ENCODE results near the gene CRTC1. TPM values are rescaled to one million over a fixed set of nuclear protein-coding genes. Genes with fewer than 3 reads are reported as not detected.

CRTC1 gene
- total RNA-seq, 1 experiment from 2014 or later: 18.1 TPM

- H3K27ac ChIP-seq (ENCODE audit: low read depth, low read length, poor library complexity, severe bottlenecking): no peak overlapping the region
- CTCF ChIA-PET: no interaction called here
- H3K27me3 ChIP-seq (replicated peaks; ENCODE audit: insufficient read depth, low read depth, low read length, poor library complexity): no peaks in the 10 kb centered on the region
- intact Hi-C loops (cut with micrococcal nuclease; ENCODE audit: unreplicated experiment): no loop called here
- no TSS peak for BruUV-seq (replicated peaks)
- no peaks in the 10 kb centered on the region for H3K9me3 ChIP-seq (ENCODE audit: low read depth, low read length, poor library complexity, severe bottlenecking)
- no peak for DNase-seq (ENCODE audit: low spot score)
- no peaks in the 10 kb centered on the region for H3K36me3 ChIP-seq (ENCODE audit: insufficient read depth, low read length, poor library complexity, severe bottlenecking)
- POLR2A ChIA-PET (ENCODE audit: low non-redundant PET): no interaction called here
- no peak for TF ChIP-seq EZH2 (IDR thresholded peaks at IDR 0.05; ENCODE audit: borderline replicate concordance, low read depth, low read length, poor library complexity, severe bottlenecking)
- no peak for TF ChIP-seq CTCF (conservative IDR thresholded peaks at IDR 0.05; ENCODE audit: low read depth, low read length)
- H3K4me1 ChIP-seq (ENCODE audit: insufficient read depth, low read length, poor library complexity, severe bottlenecking): no peaks in the 10 kb centered on the region
- H3K4me3 ChIP-seq (ENCODE audit: low read depth, low read length, poor library complexity, severe bottlenecking): no peak overlapping the region
Observed at GRCh38 chr19:18765224-18765623, 81.7 kb downstream of the CRTC1 start.

- POLR2A ChIA-PET (ENCODE audit: low non-redundant PET): no interaction called here
- CTCF ChIA-PET: no interaction called here
- no peak overlapping the region for H3K4me3 ChIP-seq (ENCODE audit: low read depth, low read length, poor library complexity, severe bottlenecking)
- intact Hi-C loops (cut with micrococcal nuclease; ENCODE audit: unreplicated experiment): no loop called here
- H3K27me3 ChIP-seq (replicated peaks; ENCODE audit: insufficient read depth, low read depth, low read length, poor library complexity): no peaks in the 10 kb centered on the region
- no peak for DNase-seq (ENCODE audit: low spot score)
- H3K27ac ChIP-seq (ENCODE audit: low read depth, low read length, poor library complexity, severe bottlenecking): no peak overlapping the region
- BruUV-seq (replicated peaks): no TSS peak
- TF ChIP-seq CTCF (conservative IDR thresholded peaks at IDR 0.05; ENCODE audit: low read depth, low read length) (no peak; the same call in 1 of the 2 replicates), EZH2 (IDR thresholded peaks at IDR 0.05; ENCODE audit: borderline replicate concordance, low read depth, low read length, poor library complexity, severe bottlenecking) (no peak)
- H3K36me3 ChIP-seq (ENCODE audit: insufficient read depth, low read length, poor library complexity, severe bottlenecking): no peaks in the 10 kb centered on the region
- H3K9me3 ChIP-seq (ENCODE audit: low read depth, low read length, poor library complexity, severe bottlenecking): no peaks in the 10 kb centered on the region
- no peaks in the 10 kb centered on the region for H3K4me1 ChIP-seq (ENCODE audit: insufficient read depth, low read length, poor library complexity, severe bottlenecking)
Observed at GRCh38 chr19:18768046-18768771, 84.7 kb downstream of the CRTC1 start.

- ChIA-PET CTCF (interaction anchor here (0.6 kb wide), 1 partner anchor 98 kb away, joined by 18 read pairs; no protein-coding TSS in a partner anchor), POLR2A (ENCODE audit: low non-redundant PET) (no interaction called here)
- no peak overlapping the region for H3K4me3 ChIP-seq (ENCODE audit: low read depth, low read length, poor library complexity, severe bottlenecking)
- H3K36me3 ChIP-seq (ENCODE audit: insufficient read depth, low read length, poor library complexity, severe bottlenecking): no peaks in the 10 kb centered on the region
- DNase-seq (ENCODE audit: low spot score): no peak
- intact Hi-C loops (cut with micrococcal nuclease; ENCODE audit: unreplicated experiment): no loop called here
- no TSS peak for BruUV-seq (replicated peaks)
- H3K9me3 ChIP-seq (ENCODE audit: low read depth, low read length, poor library complexity, severe bottlenecking): no peaks in the 10 kb centered on the region
- no peak overlapping the region for H3K27ac ChIP-seq (ENCODE audit: low read depth, low read length, poor library complexity, severe bottlenecking)
- H3K27me3 ChIP-seq (replicated peaks; ENCODE audit: insufficient read depth, low read depth, low read length, poor library complexity): no peaks in the 10 kb centered on the region
- H3K4me1 ChIP-seq (ENCODE audit: insufficient read depth, low read length, poor library complexity, severe bottlenecking): no peaks in the 10 kb centered on the region
- TF ChIP-seq EZH2 (IDR thresholded peaks at IDR 0.05; ENCODE audit: borderline replicate concordance, low read depth, low read length, poor library complexity, severe bottlenecking) (no peak), CTCF (conservative IDR thresholded peaks at IDR 0.05; ENCODE audit: low read depth, low read length) (no peak)
Observed at GRCh38 chr19:18768997-18769891, 85.8 kb downstream of the CRTC1 start.
